HEK293 (cell line): ENCODE results near the gene SHISA9.

Source experiments
- CTCF ChIA-PET: fragments of 350-600 bp; formaldehyde crosslinking; extraction: SDS; loops from one replicate; lab custom pipeline; 2021; ENCODE audit warnings: antibody characterized with exemption; lab: Yijun Ruan, JAX
- POLR2A ChIA-PET: fragments of 300-600 bp; formaldehyde crosslinking; extraction: SDS; loops from one replicate; lab custom pipeline; 2020; ENCODE audit warnings: antibody characterized with exemption, inconsistent platforms; lab: Yijun Ruan, JAX
- H3K27ac ChIP-seq: fragments of 200-500 bp; sonication (Bioruptor generic); 2 replicates; pipeline ENCODE4 v1.5.1; 2014; ENCODE audit warnings: low read depth, low read length, control low read depth, inconsistent platforms; ENCODE audit errors: extremely low read depth
- H3K36me3 ChIP-seq, 2 experiments: fragments of 200-500 bp in 1 of 2; sonication (Bioruptor generic) in 1 of 2; 1 replicate in 1 of 2; 2 replicates in 1 of 2; pipeline ENCODE4 v1.5.1; 2014 to 2017; ENCODE audit warnings: inconsistent platforms in 2 of 2, low read length in 2 of 2; ENCODE audit not compliant: control insufficient read depth in 2 of 2, insufficient read depth in 1 of 2
- H3K4me1 ChIP-seq: fragments of 200-500 bp; sonication (Bioruptor generic); 2 replicates; pipeline ENCODE4 v1.5.1; 2014; ENCODE audit warnings: mild to moderate bottlenecking, low read length, inconsistent platforms; ENCODE audit not compliant: control insufficient read depth, insufficient read depth
- H3K4me3 ChIP-seq: 2 replicates; pipeline ENCODE4 v1.5.1; 2011; ENCODE audit warnings: low read depth, mild to moderate bottlenecking, control low read depth, low read length, moderate library complexity
- H3K9me3 ChIP-seq: fragments of 200-500 bp; sonication (Bioruptor generic); 2 replicates; pipeline ENCODE4 v1.5.1; 2014; ENCODE audit warnings: low read depth, low read length, inconsistent platforms; ENCODE audit not compliant: control insufficient read depth, insufficient read depth
- HOXC10 ChIP-seq: sonication (generic); formaldehyde crosslinking; IDR thresholded peaks from 2 replicates; pipeline ENCODE4 v1.8.1; 2023; ENCODE audit warnings: mild to moderate bottlenecking, missing genetic modification reagents
- KLF8 ChIP-seq: fragments of 450-650 bp; formaldehyde crosslinking; IDR thresholded peaks from 2 replicates; pipeline ENCODE4 v1.5.1; 2016; ENCODE audit warnings: missing biosample characterization, missing genetic modification characterization
- OVOL3 ChIP-seq: fragments of 450-650 bp; formaldehyde crosslinking; IDR thresholded peaks from 2 replicates; pipeline ENCODE4 v1.5.1; 2016; ENCODE audit warnings: missing biosample characterization, missing genetic modification characterization
- SALL2 ChIP-seq: fragments of 450-650 bp; formaldehyde crosslinking; IDR thresholded peaks from 2 replicates; pipeline ENCODE4 v1.5.0; 2017; ENCODE audit warnings: missing biosample characterization, mild to moderate bottlenecking, missing genetic modification characterization, borderline replicate concordance
- SP2 ChIP-seq: fragments of 450-650 bp; formaldehyde crosslinking; IDR thresholded peaks from 2 replicates; pipeline ENCODE4 v1.5.1; 2016; ENCODE audit warnings: missing biosample characterization, missing genetic modification characterization
- YY1 ChIP-seq: fragments of 450-650 bp; formaldehyde crosslinking; IDR thresholded peaks from 2 replicates; pipeline ENCODE4 v1.5.1; 2018; ENCODE audit warnings: missing biosample characterization, missing genetic modification characterization
- ZBTB20 ChIP-seq: fragments of 450-650 bp; formaldehyde crosslinking; IDR thresholded peaks from 2 replicates; pipeline ENCODE4 v1.5.1; 2016; ENCODE audit warnings: missing biosample characterization, missing genetic modification characterization
- ZNF132 ChIP-seq: fragments of 450-650 bp; formaldehyde crosslinking; IDR thresholded peaks from 2 replicates; pipeline ENCODE4 v1.5.1; 2017; ENCODE audit warnings: missing biosample characterization, missing genetic modification characterization, borderline replicate concordance
- ZNF157 ChIP-seq: fragments of 450-650 bp; formaldehyde crosslinking; IDR thresholded peaks from 2 replicates; pipeline ENCODE4 v1.5.1; 2016; ENCODE audit warnings: missing biosample characterization, missing genetic modification characterization
- ZNF2 ChIP-seq: fragments of 450-650 bp; formaldehyde crosslinking; IDR thresholded peaks from 2 replicates; pipeline ENCODE4 v1.5.1; 2016; ENCODE audit warnings: missing biosample characterization, missing genetic modification characterization
- ZNF214 ChIP-seq: fragments of 450-650 bp; formaldehyde crosslinking; IDR thresholded peaks from 2 replicates; pipeline ENCODE4 v1.5.1; 2017; ENCODE audit warnings: missing biosample characterization, mild to moderate bottlenecking, missing genetic modification characterization, borderline replicate concordance
- ZNF391 ChIP-seq: fragments of 450-650 bp; formaldehyde crosslinking; IDR thresholded peaks from 2 replicates; pipeline ENCODE4 v1.5.1; 2016; ENCODE audit warnings: low read depth, missing biosample characterization, missing genetic modification characterization, borderline replicate concordance
- ZNF548 ChIP-seq: fragments of 450-650 bp; formaldehyde crosslinking; IDR thresholded peaks from 2 replicates; pipeline ENCODE4 v1.5.1; 2016; ENCODE audit warnings: missing biosample characterization, missing genetic modification characterization
- ZNF561 ChIP-seq: fragments of 450-650 bp; IDR thresholded peaks from 2 replicates; pipeline ENCODE4 v1.5.1; 2018; ENCODE audit warnings: missing biosample characterization, missing genetic modification characterization, borderline replicate concordance
- ZNF624 ChIP-seq: fragments of 450-650 bp; formaldehyde crosslinking; IDR thresholded peaks from 2 replicates; pipeline ENCODE4 v1.5.1; 2017; ENCODE audit warnings: missing biosample characterization, missing genetic modification characterization
- ZNF658 ChIP-seq: fragments of 450-650 bp; formaldehyde crosslinking; IDR thresholded peaks from 2 replicates; pipeline ENCODE4; 2016; ENCODE audit warnings: missing biosample characterization, missing genetic modification characterization
- ZNF785 ChIP-seq: fragments of 450-650 bp; formaldehyde crosslinking; IDR thresholded peaks from 2 replicates; pipeline ENCODE4 v1.5.1; 2016; ENCODE audit warnings: missing biosample characterization, missing genetic modification characterization
- ZNF830 ChIP-seq: fragments of 450-650 bp; IDR thresholded peaks from 2 replicates; pipeline ENCODE4 v1.5.0; 2018; ENCODE audit warnings: missing biosample characterization, missing genetic modification characterization, low read depth, mild to moderate bottlenecking, moderate library complexity
- ZSCAN16 ChIP-seq: fragments of 450-650 bp; formaldehyde crosslinking; IDR thresholded peaks from 2 replicates; pipeline ENCODE4 v1.5.1; 2016; ENCODE audit warnings: missing biosample characterization, missing genetic modification characterization
- TF ChIP-seq, protein P1 (sequence below): fragments of 450-650 bp; formaldehyde crosslinking; IDR thresholded peaks from 2 replicates; pipeline ENCODE4 v1.5.1; 2016; ENCODE audit warnings: missing biosample characterization, missing genetic modification characterization, low read depth
- TF ChIP-seq, protein P2 (sequence below): fragments of 450-650 bp; IDR thresholded peaks from 2 replicates; pipeline ENCODE4 v1.5.1; 2018; ENCODE audit warnings: missing biosample characterization, mild to moderate bottlenecking, missing genetic modification characterization
- TF ChIP-seq, protein P3 (sequence below): fragments of 450-650 bp; formaldehyde crosslinking; IDR thresholded peaks from 2 replicates; pipeline ENCODE4 v1.5.1; 2016; ENCODE audit warnings: missing biosample characterization, missing genetic modification characterization, low read depth
- TF ChIP-seq, protein P4 (sequence below): fragments of 450-650 bp; formaldehyde crosslinking; optimal IDR thresholded peaks from 2 replicates; pipeline ENCODE3; 2016; ENCODE audit warnings: missing biosample characterization, mild to moderate bottlenecking, missing genetic modification characterization

SHISA9 gene

DNA sequence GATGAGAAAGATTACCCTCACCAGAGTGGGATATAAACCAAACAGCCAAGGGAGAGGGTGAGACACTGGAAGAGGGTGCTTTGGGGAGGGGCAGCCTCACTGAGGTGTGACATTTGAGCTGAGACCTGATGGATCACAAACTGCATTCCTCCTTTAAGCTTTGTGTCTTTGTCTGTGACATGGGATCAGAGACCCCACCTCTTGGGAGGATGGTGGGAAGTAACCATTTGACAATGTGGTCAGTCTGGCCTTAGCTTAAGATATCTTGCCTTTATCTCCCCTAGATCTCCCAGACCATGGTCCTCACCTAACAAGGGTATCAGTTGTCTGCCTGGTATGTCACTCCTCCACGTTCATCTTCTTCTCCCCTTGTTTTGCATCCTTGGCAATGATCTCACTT, 163.4 kb downstream of the SHISA9 start (continued):
- TF ChIP-seq YY1 = no peak
- no peak for TF ChIP-seq ZNF561 (tag by site-specific recombination)
- TF ChIP-seq KLF8 (tag by site-specific recombination) = no peak
- TF ChIP-seq HOXC10 = no peak
- TF ChIP-seq OVOL3 = no peak
- TF ChIP-seq, protein P1, sequence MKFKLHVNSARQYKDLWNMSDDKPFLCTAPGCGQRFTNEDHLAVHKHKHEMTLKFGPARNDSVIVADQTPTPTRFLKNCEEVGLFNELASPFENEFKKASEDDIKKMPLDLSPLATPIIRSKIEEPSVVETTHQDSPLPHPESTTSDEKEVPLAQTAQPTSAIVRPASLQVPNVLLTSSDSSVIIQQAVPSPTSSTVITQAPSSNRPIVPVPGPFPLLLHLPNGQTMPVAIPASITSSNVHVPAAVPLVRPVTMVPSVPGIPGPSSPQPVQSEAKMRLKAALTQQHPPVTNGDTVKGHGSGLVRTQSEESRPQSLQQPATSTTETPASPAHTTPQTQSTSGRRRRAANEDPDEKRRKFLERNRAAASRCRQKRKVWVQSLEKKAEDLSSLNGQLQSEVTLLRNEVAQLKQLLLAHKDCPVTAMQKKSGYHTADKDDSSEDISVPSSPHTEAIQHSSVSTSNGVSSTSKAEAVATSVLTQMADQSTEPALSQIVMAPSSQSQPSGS = no peak

DNA sequence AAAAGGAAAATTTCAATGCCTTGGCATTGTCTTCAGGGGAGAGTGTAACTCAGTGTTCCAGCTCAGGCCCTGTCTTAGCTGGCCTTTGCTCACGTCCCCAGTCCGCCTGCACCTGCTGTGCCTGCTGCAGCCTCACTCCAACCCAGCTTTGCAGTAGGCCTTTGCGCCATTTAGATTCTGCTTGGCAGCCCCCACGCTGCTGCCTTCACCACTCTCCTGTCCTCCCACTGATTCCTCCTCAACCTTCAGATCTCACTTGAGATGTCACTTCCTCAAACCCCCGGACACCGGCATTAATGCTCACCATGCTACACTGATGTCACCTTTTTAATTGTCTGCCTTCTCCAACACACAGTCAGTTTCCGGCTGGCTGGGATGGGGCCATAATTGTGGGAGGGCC, 166.2 kb downstream of the SHISA9 start:
- TF ChIP-seq ZNF658 (tag by site-specific recombination) (no peak), ZNF214 (tag by site-specific recombination) (no peak), ZNF785 (tag by site-specific recombination) (no peak), HOXC10 (no peak), SP2 (no peak), ZSCAN16 (tag by site-specific recombination) (no peak), ZNF548 (tag by site-specific recombination) (no peak), SALL2 (no peak), ZNF157 (no peak), ZNF2 (no peak), ZNF624 (tag by site-specific recombination) (no peak), ZNF132 (no peak), ZNF391 (tag by site-specific recombination) (no peak), ZNF830 (tag by site-specific recombination) (no peak), ZBTB20 (tag by site-specific recombination) (no peak)
- TF ChIP-seq, protein P2, sequence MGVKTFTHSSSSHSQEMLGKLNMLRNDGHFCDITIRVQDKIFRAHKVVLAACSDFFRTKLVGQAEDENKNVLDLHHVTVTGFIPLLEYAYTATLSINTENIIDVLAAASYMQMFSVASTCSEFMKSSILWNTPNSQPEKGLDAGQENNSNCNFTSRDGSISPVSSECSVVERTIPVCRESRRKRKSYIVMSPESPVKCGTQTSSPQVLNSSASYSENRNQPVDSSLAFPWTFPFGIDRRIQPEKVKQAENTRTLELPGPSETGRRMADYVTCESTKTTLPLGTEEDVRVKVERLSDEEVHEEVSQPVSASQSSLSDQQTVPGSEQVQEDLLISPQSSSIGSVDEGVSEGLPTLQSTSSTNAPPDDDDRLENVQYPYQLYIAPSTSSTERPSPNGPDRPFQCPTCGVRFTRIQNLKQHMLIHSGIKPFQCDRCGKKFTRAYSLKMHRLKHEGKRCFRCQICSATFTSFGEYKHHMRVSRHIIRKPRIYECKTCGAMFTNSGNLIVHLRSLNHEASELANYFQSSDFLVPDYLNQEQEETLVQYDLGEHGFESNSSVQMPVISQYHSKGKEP (tag by site-specific recombination) = no peak
- TF ChIP-seq, protein P3, sequence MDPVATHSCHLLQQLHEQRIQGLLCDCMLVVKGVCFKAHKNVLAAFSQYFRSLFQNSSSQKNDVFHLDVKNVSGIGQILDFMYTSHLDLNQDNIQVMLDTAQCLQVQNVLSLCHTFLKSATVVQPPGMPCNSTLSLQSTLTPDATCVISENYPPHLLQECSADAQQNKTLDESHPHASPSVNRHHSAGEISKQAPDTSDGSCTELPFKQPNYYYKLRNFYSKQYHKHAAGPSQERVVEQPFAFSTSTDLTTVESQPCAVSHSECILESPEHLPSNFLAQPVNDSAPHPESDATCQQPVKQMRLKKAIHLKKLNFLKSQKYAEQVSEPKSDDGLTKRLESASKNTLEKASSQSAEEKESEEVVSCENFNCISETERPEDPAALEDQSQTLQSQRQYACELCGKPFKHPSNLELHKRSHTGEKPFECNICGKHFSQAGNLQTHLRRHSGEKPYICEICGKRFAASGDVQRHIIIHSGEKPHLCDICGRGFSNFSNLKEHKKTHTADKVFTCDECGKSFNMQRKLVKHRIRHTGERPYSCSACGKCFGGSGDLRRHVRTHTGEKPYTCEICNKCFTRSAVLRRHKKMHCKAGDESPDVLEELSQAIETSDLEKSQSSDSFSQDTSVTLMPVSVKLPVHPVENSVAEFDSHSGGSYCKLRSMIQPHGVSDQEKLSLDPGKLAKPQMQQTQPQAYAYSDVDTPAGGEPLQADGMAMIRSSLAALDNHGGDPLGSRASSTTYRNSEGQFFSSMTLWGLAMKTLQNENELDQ (tag by site-specific recombination) = no peak
- TF ChIP-seq, protein P4, sequence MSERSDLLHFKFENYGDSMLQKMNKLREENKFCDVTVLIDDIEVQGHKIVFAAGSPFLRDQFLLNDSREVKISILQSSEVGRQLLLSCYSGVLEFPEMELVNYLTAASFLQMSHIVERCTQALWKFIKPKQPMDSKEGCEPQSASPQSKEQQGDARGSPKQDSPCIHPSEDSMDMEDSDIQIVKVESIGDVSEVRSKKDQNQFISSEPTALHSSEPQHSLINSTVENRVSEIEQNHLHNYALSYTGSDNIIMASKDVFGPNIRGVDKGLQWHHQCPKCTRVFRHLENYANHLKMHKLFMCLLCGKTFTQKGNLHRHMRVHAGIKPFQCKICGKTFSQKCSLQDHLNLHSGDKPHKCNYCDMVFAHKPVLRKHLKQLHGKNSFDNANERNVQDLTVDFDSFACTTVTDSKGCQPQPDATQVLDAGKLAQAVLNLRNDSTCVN (tag by site-specific recombination) = no peak
- H3K36me3 ChIP-seq = no peaks in the 10 kb centered on the region
- POLR2A ChIA-PET = no interaction called here
- no peaks in the 10 kb centered on the region for H3K4me1 ChIP-seq
- H3K27ac ChIP-seq = no peak overlapping the region
- CTCF ChIA-PET = no interaction called here
- H3K4me3 ChIP-seq = no peak overlapping the region
- no peaks in the 10 kb centered on the region for H3K9me3 ChIP-seq
